Stimulated activated CD4-positive, alpha-beta T cell treated with anti-CD3 and anti-CD28 coated beads, Interleukin-1b, Interleukin-23, amount 100 ng/mL, for 4 hours (primary cell): ENCODE results near the gene KCTD8.
"Not testable (repeated sequence)": the region's sequence is repeated elsewhere in the genome, so short reads cannot be mapped to it uniquely, and the experiment has no call there.

Experiments used
- DNase-seq, 2 donors: peaks; one replicate each; pipeline ENCODE4 v3.0.0-alpha.2; 2020; ENCODE audit warnings: low read depth in 2 of 2

KCTD8 gene

DNA sequence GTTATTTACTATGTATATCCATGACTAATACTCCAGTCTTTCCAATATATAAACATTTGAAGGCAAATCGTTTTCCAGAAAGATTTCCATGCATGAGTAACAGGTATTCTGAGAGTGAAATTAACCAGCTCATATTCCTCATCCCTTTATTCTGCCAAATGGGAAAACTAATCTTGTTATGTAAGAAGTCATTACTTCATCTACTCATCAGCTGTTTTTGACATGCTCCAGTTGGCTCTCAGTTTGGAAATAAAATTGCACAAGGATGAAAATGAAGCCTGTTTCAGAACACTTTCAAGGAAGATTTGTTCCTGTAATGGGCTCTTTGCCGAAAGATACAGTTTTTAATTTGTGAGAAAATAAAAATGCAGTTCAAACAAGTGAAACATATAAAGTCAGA lies 121.9 kb downstream of the KCTD8 start:
- no peak for DNase-seq

- DNase-seq: no peak
Observed at GRCh38 chr4:44320833-44321232, 127.8 kb downstream of the KCTD8 start.

- no peak for DNase-seq
Observed at GRCh38 chr4:44319129-44319528, 129.5 kb downstream of the KCTD8 start.

GRCh38 chr4:44313702-44314101 lies 134.9 kb downstream of the KCTD8 start:
- DNase-seq: no peak

GRCh38 chr4:44287505-44287904 lies 161.1 kb downstream of the KCTD8 start:
- DNase-seq: no peak

DNA sequence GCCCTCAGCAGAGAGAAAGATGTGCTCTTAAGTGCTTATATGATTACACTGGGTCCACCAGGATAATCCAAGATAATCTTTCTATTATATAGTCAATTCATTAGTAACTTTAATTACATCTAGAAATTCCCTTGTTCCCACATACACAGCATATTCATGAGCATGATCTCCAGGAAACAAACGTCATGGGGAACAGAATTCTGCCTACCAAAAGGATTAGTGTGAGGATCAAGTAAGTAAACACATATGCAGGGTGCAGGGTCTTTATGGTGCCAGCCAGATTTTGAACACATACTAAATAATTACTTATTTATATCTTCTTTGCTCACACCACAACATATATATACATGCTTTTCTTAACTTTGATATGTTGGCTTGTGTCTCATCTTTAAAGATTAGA lies 169.1 kb downstream of the KCTD8 start:
- DNase-seq: no peak

- no peak for DNase-seq
Observed at GRCh38 chr4:44279066-44279465, 169.5 kb downstream of the KCTD8 start.

DNA sequence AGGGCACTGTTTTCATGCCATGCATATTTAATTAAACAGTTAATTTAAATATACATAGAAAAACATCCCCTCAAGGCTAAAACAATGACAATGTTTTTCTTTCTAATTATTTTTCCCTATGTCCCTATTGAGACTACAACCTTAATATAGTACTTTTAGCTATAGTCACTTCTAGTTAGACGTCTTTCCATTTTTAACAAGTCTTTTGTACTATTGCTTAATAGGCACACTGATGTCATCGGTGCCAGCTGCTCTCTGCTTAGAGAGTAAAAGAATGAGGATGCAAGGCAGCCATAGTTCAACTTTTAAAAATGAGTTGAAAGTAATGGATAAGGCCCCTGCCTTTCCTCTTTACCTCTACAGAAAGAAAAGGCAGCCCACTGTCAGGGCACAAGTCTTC lies 191.1 kb downstream of the KCTD8 start:
- no peak for DNase-seq

DNA sequence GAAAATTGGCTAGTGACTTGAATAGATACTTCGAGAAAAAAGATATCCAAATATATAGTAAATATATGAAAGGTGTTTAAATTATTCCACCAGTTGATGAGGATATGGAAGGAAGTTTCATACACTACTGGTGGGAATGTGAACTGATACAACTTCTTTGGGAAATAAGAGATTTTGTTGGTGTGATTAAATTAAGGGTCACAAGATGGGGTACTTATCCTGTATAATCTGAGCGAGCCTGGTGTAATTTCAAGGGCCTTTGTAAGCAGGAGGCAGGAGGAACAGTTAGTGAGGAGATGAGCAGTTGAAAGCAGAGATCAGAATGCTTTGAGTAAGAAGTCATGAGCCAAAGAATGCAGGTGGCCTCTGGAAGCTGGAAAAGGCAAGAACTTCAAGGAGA lies 192.2 kb downstream of the KCTD8 start:
- no peak for DNase-seq

DNA sequence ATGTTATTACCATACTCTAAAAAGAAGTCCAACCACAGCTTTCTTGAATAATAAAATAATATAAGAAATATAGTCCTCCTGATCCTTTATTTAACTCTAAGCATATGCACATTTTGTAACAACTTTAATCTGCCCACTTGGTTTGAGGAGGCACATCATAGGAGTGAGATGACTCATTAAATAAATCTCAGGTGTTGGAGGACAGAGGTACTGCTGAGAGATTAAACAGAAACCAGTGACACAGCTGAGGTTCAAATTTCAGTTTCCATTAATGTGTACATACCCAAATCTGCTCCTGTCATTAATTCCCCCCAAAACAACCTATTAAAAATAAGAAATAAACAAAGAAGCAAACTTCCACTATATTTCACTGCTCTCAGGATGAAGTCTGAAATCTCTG lies 211.0 kb downstream of the KCTD8 start:
- no peak for DNase-seq

DNA sequence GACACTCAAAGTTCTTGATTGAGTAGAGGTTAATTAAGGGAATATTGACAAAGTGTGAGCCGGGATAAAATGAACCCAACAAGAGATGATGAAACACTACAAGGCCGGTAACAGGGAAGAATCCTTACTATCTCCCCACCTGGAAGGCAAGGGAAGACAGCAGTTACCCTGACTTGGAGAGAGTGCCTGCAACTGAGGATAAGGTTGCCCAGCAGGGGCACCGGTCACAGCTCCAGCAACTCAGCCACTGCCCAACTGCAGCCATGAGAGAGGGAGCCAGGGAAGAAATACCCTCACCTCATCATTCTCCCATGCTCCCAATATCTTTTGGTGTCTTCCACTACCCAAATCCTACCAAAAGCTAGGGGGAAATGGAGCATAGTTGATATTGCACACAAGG lies 212.7 kb downstream of the KCTD8 start:
- no peak for DNase-seq

- no peak for DNase-seq
Observed at GRCh38 chr4:44232262-44232661, 216.3 kb downstream of the KCTD8 start.

- DNase-seq: no peak
Observed at GRCh38 chr4:44231006-44231405, 217.6 kb downstream of the KCTD8 start.

- no peak for DNase-seq
Observed at GRCh38 chr4:44228326-44228725, 220.3 kb downstream of the KCTD8 start.

DNA sequence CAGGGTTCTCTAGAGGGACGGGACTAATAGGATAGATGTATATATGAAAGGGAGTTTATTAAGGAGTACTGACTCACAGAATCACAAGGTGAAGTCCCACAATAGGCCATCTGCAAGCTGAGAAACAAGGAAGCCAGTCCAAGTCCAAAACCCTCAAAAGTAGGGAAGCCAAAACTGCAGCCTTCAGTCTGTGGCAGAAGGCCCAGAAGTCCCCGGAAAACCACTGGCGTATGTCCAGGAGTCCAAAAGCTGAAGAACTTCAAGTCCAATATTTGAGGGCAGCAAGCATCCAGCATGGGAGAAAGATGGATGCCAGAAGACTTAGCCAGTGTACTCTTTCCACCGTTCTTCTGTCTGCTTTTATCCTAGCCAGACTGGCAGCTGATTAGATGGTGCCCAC lies 227.2 kb downstream of the KCTD8 start:
- no peak for DNase-seq

DNA sequence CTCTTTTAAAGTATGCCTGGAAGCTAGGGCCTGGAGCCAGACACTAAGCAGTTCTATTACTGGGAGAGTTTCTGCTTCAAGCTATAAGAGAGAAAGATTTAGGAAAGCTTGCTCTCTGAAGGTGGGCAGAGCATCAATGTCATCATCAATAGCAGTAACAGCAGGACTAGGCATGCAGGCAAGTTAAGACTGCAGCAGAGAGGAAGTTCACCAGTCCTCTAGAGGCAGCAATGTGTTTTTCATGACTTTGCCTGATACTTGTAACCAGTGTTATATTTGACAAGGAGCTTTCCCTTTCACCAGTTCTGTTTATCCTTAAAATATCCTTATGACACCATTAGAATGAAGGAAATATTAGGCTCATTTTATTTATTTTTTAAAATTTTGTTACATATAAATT lies 237.9 kb downstream of the KCTD8 start:
- DNase-seq: no peak

DNA sequence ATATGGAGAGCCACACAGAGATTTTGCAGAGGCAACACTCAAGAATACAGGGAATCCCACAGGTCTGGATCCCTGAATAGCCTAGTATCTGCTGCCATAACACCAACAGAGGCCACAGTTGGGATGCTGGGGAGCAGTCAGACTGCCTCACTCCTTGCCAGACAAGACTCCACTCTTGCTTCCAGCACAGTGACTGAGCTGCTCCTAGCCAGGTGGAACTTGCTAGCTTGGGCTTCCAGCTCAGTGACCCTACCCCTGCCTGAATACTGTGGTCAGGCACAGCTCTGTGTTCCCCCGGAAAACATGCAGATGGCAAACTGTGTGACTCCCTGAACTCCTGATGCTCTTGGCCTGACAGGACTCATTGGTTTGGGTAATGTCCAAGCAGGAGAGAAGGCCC lies 251.8 kb downstream of the KCTD8 start:
- no peak for DNase-seq

GRCh38 chr4:44194365-44194764 lies 254.2 kb downstream of the KCTD8 start:
- no peak for DNase-seq

DNA sequence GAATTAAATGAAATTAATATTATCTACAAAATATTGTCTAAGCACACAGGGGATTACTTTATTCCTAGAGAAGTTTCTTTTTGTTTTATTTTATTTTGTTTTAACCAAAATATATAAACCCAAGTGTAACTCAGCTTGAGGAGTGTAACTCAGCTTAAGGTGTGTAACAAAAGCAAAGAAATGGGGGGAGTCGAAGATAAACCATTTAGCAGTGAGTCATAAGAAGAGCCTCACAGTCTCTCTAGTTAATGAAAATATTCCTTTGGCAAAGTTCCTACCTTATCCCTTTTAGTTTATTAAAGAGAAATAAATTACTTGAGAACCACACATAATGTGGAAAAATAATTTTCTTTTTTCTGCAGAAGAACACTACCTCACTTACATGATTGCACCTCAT lies 261.8 kb downstream of the KCTD8 start:
- DNase-seq: no peak

DNA sequence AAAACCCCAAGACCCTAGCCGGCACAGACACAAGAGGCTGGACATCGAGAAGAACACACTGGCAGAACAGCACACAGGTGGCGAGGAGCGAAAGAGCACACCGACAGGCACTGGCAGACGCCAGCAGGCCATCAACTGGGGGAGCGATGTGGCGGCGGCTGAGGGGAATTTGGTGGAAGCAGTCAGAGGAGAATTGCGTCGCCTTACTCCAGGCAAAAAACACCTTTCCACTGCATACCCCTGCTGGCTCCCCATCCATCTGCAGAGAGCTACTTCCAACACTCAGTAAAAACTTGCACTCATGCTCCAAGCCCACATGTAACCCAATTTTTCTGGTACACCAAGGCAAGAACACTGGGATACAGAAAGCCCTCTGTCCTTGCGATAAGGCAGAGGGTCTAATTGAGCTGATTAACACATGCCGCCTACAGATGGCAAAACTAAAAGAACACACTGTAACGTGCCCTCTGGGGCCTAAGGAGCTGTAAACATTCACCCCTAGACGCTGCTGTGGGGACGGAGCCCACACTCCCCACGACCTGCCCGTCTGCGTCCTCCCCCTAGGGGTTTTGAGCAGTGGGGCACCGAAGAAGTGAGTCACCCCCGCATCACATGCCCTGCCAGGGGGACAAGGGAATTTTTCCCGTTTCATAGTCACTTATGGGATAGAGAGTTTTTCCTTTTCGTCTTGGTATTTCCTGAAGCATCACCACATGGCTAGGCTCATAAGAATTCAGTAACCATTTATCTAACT lies 262.3 kb downstream of the KCTD8 start:
- no peak for DNase-seq

GRCh38 chr4:44181491-44182349 lies 266.9 kb downstream of the KCTD8 start:
- DNase-seq: not testable (repeated sequence)

DNA sequence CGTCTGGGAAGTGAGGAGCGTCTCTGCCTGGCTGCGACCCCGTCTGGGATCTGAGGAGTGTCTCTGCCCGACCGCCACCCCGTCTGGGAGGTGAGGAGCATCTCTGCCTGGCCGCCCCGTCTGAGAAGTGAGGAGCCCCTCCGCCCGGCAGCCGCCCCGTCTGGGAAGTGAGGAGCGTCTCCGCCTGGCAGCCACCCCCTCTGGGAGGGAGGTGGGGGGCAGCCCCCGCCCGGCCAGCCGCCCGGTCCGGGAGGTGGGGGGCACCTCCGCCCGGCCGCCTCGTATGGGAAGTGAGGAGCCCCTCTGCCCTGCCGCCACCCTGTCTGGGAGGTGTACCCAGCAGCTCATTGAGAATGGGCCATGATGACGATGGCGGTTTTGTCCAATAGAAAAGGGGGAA lies 280.8 kb downstream of the KCTD8 start:
- not testable (repeated sequence) for DNase-seq

- DNase-seq: no peak
Observed at GRCh38 chr4:44165938-44166337, 282.7 kb downstream of the KCTD8 start.
